ENCODE measurements around the gene EOLA2.
"Not testable (repeated sequence)": the region's sequence is repeated elsewhere in the genome, so short reads cannot be mapped to it uniquely, and the experiment has no call there.

EOLA2 gene

DNA sequence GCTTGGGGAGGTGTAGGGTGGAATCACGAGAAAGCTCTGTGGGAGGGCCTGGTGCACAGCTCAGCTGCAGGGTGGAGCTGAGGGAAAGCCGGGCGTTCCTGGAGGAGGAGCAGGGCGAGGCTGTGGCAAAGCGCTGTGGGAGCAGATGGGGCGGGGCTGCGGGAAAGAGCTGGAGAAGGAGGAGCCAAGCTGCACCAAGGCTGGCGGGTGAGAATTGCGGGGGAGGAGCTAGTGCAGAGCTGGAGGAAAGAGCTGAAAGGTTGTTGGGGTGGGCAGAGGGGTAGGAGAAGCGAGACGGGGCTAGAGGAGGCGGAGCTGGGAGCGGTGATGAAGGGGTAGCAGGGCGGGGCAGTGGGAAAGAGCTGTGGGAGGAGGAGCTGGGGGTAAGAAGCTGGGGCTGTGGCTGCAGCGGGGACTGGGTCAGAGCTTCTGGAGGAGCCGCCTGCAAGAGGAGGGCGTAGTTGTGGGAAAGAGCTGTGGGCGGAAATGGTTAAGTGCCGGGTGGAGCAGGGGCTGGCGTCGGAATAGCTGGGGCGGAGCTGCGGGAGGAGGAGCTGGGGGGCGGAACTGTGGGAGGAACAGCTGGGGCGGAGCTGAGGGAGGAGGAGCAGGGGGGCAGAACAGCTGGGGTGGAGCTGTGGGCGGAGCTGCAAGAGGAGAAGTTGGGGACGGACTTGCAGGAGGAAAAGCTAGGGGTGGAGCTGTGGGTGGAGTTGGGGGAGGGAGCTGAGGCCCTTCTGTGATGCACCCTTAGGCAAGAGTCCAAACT lies 1.8 kb upstream of the EOLA2 start:
- no peak for FAIRE-seq
- DNase-seq (ENCODE audit: insufficient read length, low spot score), result peak; percentile 47
- TF ChIP-seq, protein P1, sequence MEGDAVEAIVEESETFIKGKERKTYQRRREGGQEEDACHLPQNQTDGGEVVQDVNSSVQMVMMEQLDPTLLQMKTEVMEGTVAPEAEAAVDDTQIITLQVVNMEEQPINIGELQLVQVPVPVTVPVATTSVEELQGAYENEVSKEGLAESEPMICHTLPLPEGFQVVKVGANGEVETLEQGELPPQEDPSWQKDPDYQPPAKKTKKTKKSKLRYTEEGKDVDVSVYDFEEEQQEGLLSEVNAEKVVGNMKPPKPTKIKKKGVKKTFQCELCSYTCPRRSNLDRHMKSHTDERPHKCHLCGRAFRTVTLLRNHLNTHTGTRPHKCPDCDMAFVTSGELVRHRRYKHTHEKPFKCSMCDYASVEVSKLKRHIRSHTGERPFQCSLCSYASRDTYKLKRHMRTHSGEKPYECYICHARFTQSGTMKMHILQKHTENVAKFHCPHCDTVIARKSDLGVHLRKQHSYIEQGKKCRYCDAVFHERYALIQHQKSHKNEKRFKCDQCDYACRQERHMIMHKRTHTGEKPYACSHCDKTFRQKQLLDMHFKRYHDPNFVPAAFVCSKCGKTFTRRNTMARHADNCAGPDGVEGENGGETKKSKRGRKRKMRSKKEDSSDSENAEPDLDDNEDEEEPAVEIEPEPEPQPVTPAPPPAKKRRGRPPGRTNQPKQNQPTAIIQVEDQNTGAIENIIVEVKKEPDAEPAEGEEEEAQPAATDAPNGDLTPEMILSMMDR (IDR thresholded peaks at IDR 0.05; ENCODE audit: insufficient read depth, missing control alignments), result no peak

DNA sequence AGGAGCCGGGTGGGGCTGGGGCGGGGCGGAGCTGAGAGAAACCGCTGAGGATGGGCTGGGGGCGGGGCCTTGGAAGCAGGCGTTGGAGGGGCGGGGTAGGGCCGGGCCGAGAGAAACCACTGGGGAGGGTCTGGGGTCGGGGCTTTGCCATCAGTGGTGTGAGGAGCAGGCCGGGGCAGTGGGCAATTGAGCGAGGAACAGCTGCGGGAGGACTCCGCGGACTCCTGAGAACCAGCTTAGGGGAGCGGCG lies 1.3 kb upstream of the EOLA2 start:
- TF ChIP-seq, protein P1 (IDR thresholded peaks at IDR 0.05; ENCODE audit: insufficient read depth, missing control alignments), result no peak
- no peak for DNase-seq (ENCODE audit: insufficient read length, low spot score)
- FAIRE-seq, result no peak

DNA sequence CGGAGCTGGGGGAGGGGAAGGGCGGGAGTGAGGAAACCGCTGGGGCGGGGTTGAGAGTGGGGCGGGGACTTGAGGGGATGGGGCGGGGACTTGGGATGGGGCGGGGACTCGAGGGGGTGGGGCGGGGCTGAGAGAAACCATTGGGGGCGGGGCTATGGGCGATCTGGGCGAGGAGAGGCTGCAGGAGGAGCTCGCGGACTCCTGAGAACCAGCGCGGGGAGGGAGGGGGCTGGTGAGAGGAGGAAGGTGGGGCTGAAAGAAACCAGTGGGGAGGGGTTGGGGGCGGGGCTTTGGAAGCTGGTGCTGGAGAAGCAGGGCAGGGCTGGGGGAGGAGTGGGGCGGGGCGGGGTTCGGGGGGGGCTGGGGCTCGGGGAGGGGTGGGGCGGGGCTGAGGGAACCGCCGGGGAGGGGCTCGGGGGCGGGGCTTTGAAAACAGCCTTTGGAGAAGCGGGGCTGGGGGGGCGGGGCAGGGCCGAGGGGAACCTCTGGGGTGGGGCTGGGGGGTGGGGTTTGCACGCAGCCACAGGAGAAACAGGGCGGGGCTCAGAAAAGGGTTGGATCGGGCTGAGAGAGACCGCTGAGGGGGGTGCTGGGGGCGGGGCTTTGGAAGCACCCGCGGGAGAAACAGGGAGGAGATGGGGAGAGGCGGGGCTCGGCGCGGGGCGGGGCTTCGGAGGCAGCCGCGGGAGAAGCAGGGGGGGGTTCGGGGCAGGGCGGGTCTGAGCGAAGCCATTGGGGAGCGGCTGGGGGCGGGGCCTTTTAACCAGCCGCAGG lies 777 bp upstream of the EOLA2 start:
- FAIRE-seq, result no peak
- TF ChIP-seq, protein P1 (IDR thresholded peaks at IDR 0.05; ENCODE audit: insufficient read depth, missing control alignments), result no peak
- no peak for DNase-seq (ENCODE audit: insufficient read length, low spot score)

DNA sequence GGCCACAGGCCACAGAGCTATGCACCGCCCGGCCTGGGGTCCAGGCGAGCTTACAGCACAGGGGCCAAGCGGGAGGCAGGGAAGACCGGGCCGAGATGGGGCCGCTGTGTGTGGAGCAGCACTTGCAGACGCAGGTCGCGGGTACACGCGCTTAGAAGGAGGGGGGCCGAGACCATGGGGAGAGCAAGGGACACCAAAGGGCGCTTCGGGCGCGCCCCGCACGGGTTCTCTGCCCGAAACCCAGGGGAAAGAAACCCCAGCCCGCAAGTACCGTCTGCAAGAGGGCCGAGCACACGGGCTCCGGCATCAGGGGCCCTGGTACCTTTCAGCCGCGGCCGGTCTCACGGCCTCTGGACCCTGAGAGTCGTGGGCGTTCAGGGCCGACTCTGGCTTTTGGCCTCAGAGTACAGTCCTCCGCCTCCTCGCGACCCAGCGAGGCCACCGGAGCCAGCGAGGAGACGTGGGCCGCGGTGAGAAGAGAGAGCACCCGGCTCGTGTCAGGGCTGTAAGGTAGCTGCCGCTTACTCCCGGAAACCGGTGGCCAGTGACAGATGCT lies 342 bp downstream of the EOLA2 start:
- TF ChIP-seq, protein P1 (IDR thresholded peaks at IDR 0.05; ENCODE audit: insufficient read depth, missing control alignments), result no peak
- DNase-seq (ENCODE audit: insufficient read length, low spot score) (no peak), FAIRE-seq (no peak)

DNA sequence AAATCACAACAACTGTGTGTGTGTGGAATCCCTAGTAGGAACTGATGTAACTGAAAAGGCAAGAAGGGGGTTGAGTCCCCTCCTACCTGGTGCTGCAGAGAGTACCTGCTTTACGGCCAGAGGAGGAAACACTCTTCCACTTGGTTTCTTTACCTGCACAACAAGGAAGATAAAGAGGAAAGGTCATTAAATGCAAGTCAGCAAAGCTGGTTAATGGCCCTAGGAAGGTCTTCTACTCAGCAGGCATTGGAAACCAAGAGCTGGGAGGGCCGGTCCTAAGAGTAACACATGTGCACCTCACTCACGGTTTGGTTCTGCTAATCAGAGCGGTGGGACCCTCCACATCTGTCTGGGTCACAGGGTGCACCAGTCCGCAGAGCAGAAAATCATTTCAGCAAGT lies 963 bp downstream of the EOLA2 start:
- DNase-seq (ENCODE audit: insufficient read length, low spot score); FAIRE-seq: not testable (repeated sequence)

DNA sequence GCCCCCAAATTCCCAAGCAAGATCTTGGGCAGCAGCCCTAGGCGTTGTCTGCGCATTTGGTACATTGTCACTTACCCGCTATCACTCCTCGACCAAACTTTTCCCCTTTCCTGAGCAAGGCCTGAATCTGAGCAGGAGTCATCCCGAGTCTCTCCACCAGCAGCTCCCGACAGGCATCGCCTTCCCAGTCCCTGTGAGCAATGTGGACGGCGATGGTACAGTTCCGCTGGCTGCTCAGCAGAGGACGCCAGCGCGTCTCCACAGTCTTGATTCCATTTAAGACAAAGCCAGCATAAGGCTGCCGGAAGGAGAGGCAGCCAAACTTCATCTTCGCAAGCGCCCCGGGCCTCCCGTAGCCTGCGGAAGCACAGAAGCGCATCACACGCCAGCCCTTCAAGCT lies 4.7 kb downstream of the EOLA2 start:
- FAIRE-seq; DNase-seq (ENCODE audit: insufficient read length, low spot score): not testable (repeated sequence)

DNA sequence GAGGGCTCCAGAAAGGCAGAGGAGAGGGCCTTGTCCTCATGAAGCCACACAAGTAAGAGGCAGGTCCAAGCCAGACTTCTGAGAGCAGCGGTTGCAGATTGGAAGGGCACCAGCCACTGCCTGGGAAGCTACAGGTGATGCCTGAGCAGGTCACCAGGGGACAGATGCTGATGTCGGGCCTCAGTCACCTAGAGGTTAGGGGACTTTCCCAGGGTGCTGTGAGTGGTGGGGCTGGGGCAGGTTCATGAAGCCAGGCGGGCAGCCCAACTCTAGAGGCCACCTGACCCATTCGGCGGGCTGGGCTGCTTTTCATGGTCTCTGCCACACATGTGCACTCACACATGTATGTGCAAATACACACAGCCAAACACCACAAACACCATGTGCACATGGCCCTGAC lies 5.3 kb downstream of the EOLA2 start:
- DNase-seq (ENCODE audit: insufficient read length, low spot score); FAIRE-seq: not testable (repeated sequence)

DNA sequence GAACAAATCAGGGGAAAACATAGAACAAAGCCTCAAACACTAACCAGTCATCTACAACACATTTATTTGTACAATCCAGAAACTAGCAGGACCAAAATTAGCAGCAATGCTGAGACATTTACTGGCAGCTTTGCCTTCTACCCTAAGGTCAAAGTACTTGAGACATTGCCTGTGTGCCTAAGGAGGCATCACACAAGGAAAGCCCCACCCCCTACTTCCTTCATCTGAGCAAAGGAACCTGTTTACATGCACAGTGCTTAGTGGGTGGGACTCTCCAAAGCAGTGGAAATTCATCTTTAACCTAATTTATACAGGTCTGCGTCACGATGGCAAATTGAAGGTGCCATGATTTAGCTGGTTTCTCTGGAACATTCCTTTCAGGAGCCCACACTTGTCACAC lies 6.1 kb downstream of the EOLA2 start:
- not testable (repeated sequence) for FAIRE-seq

DNA sequence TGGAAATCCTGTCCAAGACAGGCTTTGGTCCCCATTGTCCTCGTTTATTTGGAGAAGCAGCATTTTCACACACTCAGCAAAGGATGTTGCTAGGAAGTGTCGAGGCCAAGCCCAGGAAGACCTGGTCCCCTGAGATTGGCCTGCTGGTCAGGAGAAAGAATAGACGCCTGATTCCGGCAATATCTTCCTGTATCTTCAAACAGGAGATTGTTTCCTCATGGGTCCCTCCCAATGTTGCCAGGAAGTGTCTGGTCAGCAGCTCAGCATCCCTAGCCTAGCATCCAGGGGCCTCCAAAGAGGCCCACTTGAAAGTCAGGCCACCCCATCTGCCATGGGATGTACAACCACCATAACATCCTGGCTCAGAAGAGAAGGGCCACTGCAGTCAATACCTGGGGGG lies 6.9 kb downstream of the EOLA2 start:
- not testable (repeated sequence) for FAIRE-seq; DNase-seq (ENCODE audit: insufficient read length, low spot score)

More for the DNA sequence above, 6.1 kb downstream of the EOLA2 start:
- DNase-seq (ENCODE audit: insufficient read length, low spot score), result not testable (repeated sequence)

DNA sequence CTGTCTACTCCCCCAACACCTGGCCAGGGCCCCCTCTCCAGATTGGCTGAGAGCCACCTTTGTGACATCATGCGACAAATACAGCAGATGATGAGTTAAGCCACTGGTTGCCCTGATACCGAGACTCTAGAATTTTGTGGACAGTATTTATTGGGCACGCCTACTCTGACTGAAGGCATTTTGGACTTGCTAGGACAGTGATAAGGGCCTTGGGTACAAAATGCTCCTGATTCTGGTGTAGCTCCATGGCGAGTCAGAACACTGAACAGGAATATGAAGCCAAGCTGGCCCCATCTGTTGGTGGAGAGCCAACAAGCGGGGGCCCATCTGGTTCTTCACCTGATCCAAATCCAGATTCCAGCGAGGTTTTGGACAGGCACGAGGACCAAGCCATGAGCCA lies 8.9 kb downstream of the EOLA2 start, which contains the start of gene HSFX4:
HSFX4 (plus strand) TSS at position 174 of the 400 bp plus-strand sequence; CDS start at position 246, 72 bp downstream.
- not testable (repeated sequence) for DNase-seq (ENCODE audit: insufficient read length, low spot score); FAIRE-seq

DNA sequence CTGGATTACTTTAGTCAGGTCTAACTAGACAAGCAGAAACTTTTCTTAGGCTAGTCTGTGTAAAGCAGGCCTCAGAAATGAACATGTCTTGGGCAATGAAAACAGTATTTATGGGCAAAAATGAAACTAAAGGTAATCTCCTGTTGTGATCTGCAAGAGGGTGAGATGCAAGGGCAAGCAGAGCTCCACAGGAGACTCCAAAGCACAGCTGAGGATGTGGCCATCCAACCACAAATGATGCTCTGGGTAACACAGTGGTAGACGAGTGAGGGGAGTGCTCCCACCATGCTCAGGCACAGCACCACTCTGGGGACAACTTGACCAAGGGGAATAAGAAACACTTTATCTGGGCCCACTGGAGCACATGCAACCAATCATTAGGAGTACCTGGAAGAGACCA lies 9.7 kb downstream of the EOLA2 start:
- not testable (repeated sequence) for FAIRE-seq; DNase-seq (ENCODE audit: insufficient read length, low spot score)

DNA sequence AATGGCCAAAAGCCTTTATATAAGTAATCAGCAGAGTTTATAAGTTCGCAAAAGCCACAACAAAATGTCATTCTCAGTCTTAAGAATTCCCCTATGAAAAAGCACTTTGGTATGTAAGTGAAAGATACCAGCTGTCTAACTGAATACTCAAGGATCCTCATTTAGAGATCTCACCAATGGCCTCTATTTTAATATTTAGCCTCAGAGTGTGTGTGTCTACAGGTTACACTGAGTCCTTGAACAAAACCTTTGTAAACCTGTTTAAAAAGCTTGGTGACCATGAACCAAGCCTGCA lies 10.4 kb downstream of the EOLA2 start:
- FAIRE-seq; DNase-seq (ENCODE audit: insufficient read length, low spot score): not testable (repeated sequence)

DNA sequence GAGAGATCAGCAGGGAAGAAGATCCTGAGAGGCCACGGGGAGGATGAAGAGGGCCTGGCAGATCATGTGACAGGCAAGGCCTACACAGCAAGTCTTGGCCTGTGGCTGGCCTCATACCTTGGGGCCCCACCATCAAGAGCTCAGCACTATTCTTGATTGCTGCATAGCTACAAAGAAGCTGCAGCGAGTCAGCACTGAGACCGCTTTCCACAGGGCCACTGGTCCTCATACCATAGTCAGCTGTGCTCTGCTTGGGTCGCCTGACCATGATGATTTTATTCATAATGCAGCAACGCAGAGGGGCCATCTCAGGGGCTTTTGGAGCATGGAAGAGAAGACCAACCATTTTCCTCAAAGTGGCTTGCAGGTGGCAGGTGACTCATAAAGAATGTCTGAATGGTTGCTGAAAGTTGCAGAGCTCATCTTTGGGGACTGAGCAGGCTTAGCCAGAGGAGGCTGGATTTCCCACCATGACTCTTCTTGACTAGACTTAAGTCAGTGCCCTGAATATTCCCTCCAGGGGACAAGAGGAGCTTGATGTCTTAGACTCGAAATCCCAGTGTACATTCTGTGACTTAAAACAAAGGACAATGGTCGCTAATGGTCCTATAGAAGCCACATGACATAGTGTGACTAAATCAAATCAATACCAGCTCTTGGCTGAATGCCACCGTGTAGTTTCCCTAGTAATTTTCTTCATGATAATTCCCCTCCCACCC lies 10.9 kb downstream of the EOLA2 start:
- DNase-seq (ENCODE audit: insufficient read length, low spot score); FAIRE-seq: not testable (repeated sequence)

DNA sequence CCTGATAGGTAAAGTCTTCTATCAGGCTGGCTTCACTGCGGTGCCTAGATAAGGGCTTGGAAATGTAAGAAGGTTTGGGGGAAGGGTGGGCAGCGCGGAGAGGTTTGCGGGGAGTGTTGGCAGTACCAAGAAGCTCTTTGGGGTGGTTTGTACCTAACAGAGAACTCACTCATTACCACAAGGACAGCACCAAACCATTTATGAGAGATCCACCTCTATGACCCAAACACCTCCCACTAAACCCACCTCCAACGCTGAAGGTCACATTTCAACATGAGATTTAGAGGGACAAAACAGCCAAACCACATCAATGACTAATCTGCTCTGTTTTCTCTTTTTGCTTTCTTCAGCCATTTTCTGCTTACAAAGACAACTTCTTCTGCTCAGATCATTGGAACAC lies 13.9 kb downstream of the EOLA2 start:
- not testable (repeated sequence) for FAIRE-seq

More for the DNA sequence above, 13.9 kb downstream of the EOLA2 start:
- not testable (repeated sequence) for DNase-seq (ENCODE audit: insufficient read length, low spot score)

All from D721Med (cell line).